ENCODE results near the gene TADA3.

- TF ChIP-seq CTCF (IDR thresholded peaks at IDR 0.05) = peak in 1 of 3 experiments; percentile 31
- no peak for TF ChIP-seq POLR2A (IDR thresholded peaks at IDR 0.05)
These were observed 28.7 kb upstream of the TADA3 start for GRCh38 chr3:9820946-9821345.
